Ishikawa (cell line): ENCODE data around the gene ARNT2.

Experiments
- CEBPB ChIP-seq: IDR thresholded peaks from 2 replicates; pipeline ENCODE4 v1.6.1; 2012
- CREB1 ChIP-seq: IDR thresholded peaks from 2 replicates; pipeline ENCODE4 v1.6.1; 2012; ENCODE audit warnings: low read depth
- EGR1 ChIP-seq: IDR thresholded peaks from 2 replicates; pipeline ENCODE4 v1.6.1; 2012
- EP300 ChIP-seq: IDR thresholded peaks from 2 replicates; pipeline ENCODE4 v1.6.1; 2012; ENCODE audit warnings: borderline replicate concordance
- FOXM1 ChIP-seq: IDR thresholded peaks from 2 replicates; pipeline ENCODE4 v1.6.1; 2012; ENCODE audit warnings: low read depth, borderline replicate concordance
- NFIC ChIP-seq: IDR thresholded peaks from 2 replicates; pipeline ENCODE4 v1.6.1; 2012
- RAD21 ChIP-seq: IDR thresholded peaks from 2 replicates; pipeline ENCODE4 v1.6.1; 2012; ENCODE audit warnings: low read depth
- TAF1 ChIP-seq: IDR thresholded peaks from 2 replicates; pipeline ENCODE4 v1.6.1; 2012; ENCODE audit warnings: low read depth, mild to moderate bottlenecking
- TCF12 ChIP-seq: IDR thresholded peaks from 2 replicates; pipeline ENCODE4 v1.6.1; 2012; ENCODE audit warnings: low read depth
- TEAD4 ChIP-seq: IDR thresholded peaks from 2 replicates; pipeline ENCODE4 v1.6.1; 2012
- USF1 ChIP-seq: IDR thresholded peaks from 2 replicates; pipeline ENCODE4 v1.6.1; 2012
- YY1 ChIP-seq: IDR thresholded peaks from 2 replicates; pipeline ENCODE4 v1.6.1; 2012; ENCODE audit warnings: low read depth
- ZBTB7A ChIP-seq: IDR thresholded peaks from 2 replicates; pipeline ENCODE4 v1.6.1; 2012; ENCODE audit warnings: low read depth
- TF ChIP-seq, protein P1 (sequence below): IDR thresholded peaks from 2 replicates; pipeline ENCODE4 v1.6.1; 2012
- TF ChIP-seq, protein P2 (sequence below): IDR thresholded peaks from 2 replicates; pipeline ENCODE4 v1.6.1; 2012; ENCODE audit warnings: low read depth, mild to moderate bottlenecking

ARNT2 gene

DNA sequence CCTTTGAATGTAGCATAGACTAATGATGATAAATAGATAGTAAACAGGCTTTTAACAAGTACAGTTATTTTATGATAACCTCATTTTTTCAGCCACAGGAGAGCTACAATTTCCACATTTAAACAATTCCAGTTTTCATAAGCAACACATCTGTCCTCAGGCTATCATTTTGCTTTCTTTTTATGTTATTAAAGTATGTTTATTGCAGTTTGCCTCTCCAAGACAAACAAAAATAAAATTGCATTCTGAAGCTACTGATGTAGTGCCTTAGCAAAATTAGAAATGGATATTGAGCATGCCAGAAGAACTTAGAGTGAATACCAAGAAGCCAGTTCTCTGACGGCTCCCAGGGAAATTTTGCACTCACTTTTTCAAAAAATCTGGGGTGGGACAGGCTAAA lies 150.4 kb downstream of the ARNT2 start:
- TF ChIP-seq EGR1, result no peak
- TF ChIP-seq CREB1, result no peak
- TF ChIP-seq TAF1, result no peak
- TF ChIP-seq, protein P1, sequence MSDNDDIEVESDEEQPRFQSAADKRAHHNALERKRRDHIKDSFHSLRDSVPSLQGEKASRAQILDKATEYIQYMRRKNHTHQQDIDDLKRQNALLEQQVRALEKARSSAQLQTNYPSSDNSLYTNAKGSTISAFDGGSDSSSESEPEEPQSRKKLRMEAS, result no peak
- no peak for TF ChIP-seq NFIC
- no peak for TF ChIP-seq CEBPB
- TF ChIP-seq TCF12, result no peak
- TF ChIP-seq YY1, result no peak
- no peak for TF ChIP-seq FOXM1

- TF ChIP-seq TCF12 (no peak), TEAD4 (no peak), RAD21 (no peak), NFIC (no peak), ZBTB7A (no peak), CREB1 (no peak), USF1 (no peak), CEBPB (no peak), YY1 (no peak)
- TF ChIP-seq, protein P2, sequence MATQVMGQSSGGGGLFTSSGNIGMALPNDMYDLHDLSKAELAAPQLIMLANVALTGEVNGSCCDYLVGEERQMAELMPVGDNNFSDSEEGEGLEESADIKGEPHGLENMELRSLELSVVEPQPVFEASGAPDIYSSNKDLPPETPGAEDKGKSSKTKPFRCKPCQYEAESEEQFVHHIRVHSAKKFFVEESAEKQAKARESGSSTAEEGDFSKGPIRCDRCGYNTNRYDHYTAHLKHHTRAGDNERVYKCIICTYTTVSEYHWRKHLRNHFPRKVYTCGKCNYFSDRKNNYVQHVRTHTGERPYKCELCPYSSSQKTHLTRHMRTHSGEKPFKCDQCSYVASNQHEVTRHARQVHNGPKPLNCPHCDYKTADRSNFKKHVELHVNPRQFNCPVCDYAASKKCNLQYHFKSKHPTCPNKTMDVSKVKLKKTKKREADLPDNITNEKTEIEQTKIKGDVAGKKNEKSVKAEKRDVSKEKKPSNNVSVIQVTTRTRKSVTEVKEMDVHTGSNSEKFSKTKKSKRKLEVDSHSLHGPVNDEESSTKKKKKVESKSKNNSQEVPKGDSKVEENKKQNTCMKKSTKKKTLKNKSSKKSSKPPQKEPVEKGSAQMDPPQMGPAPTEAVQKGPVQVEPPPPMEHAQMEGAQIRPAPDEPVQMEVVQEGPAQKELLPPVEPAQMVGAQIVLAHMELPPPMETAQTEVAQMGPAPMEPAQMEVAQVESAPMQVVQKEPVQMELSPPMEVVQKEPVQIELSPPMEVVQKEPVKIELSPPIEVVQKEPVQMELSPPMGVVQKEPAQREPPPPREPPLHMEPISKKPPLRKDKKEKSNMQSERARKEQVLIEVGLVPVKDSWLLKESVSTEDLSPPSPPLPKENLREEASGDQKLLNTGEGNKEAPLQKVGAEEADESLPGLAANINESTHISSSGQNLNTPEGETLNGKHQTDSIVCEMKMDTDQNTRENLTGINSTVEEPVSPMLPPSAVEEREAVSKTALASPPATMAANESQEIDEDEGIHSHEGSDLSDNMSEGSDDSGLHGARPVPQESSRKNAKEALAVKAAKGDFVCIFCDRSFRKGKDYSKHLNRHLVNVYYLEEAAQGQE, result no peak
- TF ChIP-seq, protein P1, result no peak
Measured at GRCh38 chr15:80556694-80557367, 152.6 kb downstream of the ARNT2 start.

DNA sequence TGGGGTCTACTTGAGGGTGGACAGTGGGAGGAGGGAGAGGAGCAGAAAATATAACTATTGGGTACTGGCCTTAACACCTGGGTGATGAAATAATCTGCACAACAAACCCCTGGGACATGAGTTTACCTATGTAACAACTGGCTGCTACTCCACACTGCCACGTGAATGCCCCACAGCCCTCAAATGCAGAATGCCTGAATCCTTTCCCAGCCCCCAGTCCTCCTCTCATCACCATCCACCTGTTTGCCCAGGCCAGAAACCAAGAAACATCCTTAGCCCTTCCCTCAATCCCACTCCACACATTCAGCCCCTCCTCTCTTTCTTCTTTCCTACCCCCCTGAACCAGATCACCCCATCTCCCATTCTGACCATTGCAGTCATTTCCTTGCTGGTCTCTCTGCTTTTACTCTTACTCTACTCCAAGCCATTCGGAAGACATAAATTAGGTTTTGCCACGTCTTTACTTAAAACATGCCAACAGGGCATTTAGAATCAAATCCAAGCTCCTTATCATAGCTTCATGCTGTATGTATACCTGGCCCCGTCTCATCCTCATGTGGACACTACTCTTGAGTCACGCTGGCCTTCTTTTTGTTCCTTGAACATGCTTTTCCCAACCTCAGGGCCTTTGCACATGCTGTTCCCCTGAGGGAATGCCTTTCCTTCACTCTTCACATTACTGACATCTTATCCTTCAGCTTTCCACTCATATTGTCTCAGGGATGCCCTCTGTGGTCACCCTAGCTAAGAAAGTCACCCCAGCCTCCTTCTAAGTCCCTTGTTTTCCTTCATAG lies 153.5 kb downstream of the ARNT2 start:
- TF ChIP-seq, protein P1, result no peak
- TF ChIP-seq CREB1, result no peak
- TF ChIP-seq NFIC, result no peak
- no peak for TF ChIP-seq RAD21
- TF ChIP-seq EGR1, result no peak
- TF ChIP-seq TCF12, result no peak
- TF ChIP-seq, protein P2, result no peak
- TF ChIP-seq EP300, result no peak
- no peak for TF ChIP-seq TAF1
- TF ChIP-seq USF1, result no peak
- no peak for TF ChIP-seq CEBPB
- no peak for TF ChIP-seq FOXM1
- TF ChIP-seq YY1, result no peak

- TF ChIP-seq YY1, result no peak
- no peak for TF ChIP-seq CREB1
- no peak for TF ChIP-seq USF1
- no peak for TF ChIP-seq FOXM1
- no peak for TF ChIP-seq RAD21
- TF ChIP-seq, protein P2, result no peak
- TF ChIP-seq NFIC, result no peak
- no peak for TF ChIP-seq TCF12
- no peak for TF ChIP-seq EGR1
- TF ChIP-seq TAF1, result no peak
- TF ChIP-seq EP300, result no peak
- TF ChIP-seq, protein P1, result no peak
- no peak for TF ChIP-seq CEBPB
- TF ChIP-seq ZBTB7A, result no peak
- TF ChIP-seq TEAD4, result no peak
Measured at GRCh38 chr15:80558631-80559319, 154.6 kb downstream of the ARNT2 start.
